Activated T-cell treated with anti-CD3 and anti-CD28 coated beads, Interleukin-2, amount 50 U/mL, for 4 hours (primary cell): ENCODE data around the gene SNAI1. TPM values are rescaled to one million over a fixed set of nuclear protein-coding genes. Genes with fewer than 3 reads are reported as not detected.

ENCODE experiments used
- ATAC-seq, 2 donors: fragments of 200-7000 bp; cut with Tn5 transposase; one replicate each; pipeline ENCODE4 v1.10.0; 2021
- DNase-seq: peaks from one replicate; pipeline ENCODE4 v3.0.0-alpha.2; 2020
- H3K27me3 Mint-ChIP-seq: one replicate; pipeline ENCODE4 v1.8.0; 2021; ENCODE audit warnings: low read depth, mixed read lengths
- H3K36me3 Mint-ChIP-seq: one replicate; pipeline ENCODE4 v1.8.0; 2022; ENCODE audit warnings: mixed read lengths; ENCODE audit not compliant: insufficient read depth
- H3K4me1 Mint-ChIP-seq: one replicate; pipeline ENCODE4 v1.8.0; 2021; ENCODE audit warnings: low read depth, mixed read lengths
- H3K4me3 Mint-ChIP-seq: one replicate; pipeline ENCODE4 v1.8.0; 2021; ENCODE audit warnings: mild to moderate bottlenecking, moderate library complexity, mixed read lengths
- H3K9me3 Mint-ChIP-seq: one replicate; pipeline ENCODE4 v1.8.0; 2021; ENCODE audit warnings: mixed read lengths
- total RNA-seq, 3 donors: library from RNA; stranded (reverse); gene quantifications; one replicate each; pipeline ENCODE4 v1.2.1, GENCODE V29; 2021

SNAI1 gene
- 1 to 10 TPM; 1.1 to 1.8 (median 1.3) TPM for total RNA-seq

- Mint-ChIP-seq H3K36me3 (no peaks in the 10 kb centered on the region), H3K4me3 (peak within 1 kb of the TSS; percentile 71), H3K27me3 (no peaks in the 10 kb centered on the region), H3K4me1 (peaks cover 19% of the 10 kb centered on the region), H3K9me3 (no peaks in the 10 kb centered on the region)
- ATAC-seq (peak; percentile 92 to 93), DNase-seq (peak; percentile 79)
These were observed at the start of gene SNAI1 for GRCh38 chr20:49982346-49983122. Gene SNAI1, plus strand, starts transcription at chr20:49982980. Its CDS starts 80 bp downstream, at chr20:49983060.

DNA sequence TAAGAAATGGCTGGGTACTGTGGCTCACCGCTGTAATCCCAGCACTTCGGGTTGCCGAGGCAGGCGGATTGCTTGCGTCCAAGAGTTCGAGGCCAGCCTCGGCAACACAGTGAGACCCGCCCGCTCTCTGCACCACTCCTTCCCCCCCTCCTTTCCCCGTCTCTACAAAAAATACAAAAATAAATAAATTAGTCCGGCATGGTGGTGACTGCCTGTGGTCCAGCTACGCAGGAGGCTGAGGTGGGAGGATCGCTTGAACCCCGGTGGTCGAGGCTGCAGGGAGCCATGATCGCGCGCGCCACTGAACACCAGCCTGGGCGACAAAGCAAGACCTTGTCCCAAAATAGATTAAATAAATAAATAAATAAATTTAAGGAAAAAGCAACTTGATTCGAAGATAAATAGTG is 47.0 kb upstream of the SNAI1 start:
- Mint-ChIP-seq H3K9me3 (no peaks in the 10 kb centered on the region), H3K4me1 (peaks cover 42% of the 10 kb centered on the region), H3K36me3 (peaks cover 2% of the 10 kb centered on the region), H3K27me3 (peaks cover under 1% of the 10 kb centered on the region), H3K4me3 (peak overlapping the region; percentile 96)
- no peak for DNase-seq
- ATAC-seq, result no peak

DNA sequence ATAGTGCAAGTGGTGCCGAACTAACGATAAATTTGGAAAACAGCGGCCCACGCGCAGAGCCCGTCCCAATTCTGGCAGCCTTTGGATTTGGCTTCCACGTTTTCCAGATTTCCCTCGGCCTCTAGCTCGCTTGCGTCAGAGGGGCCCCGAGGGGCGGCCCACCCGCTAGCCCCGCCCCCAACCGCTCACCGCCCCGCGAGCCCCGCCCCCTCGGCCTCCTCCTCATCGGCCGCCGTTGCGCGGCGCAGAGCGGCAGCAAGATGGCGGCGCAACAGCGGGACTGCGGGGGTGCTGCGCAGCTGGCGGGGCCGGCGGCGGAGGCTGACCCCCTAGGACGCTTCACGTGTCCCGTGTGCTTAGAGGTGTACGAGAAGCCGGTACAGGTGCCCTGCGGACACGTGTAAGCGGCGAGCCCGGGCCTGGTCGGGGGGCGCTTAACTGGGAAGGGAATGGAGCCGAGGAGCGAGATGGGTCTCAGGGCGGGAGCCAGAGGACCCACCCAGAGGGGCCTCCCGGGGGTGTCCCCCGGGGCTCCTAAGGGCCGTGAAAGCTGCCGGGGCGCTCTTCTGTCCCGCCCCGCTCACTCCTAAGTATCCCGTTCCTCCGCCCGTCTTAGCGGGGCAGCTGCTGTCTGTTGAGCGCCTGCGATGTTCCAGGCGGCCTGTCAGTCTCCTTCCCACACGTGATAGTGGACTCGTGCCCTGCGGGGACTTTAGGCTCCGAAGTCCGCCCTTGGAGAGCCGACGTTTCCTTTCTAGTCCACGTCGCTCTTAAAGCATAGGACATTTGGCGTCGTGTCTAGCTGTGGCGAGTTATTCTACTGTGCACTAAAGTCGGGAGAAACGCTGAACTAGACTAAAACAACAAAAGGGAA is 46.4 kb upstream of the SNAI1 start, which contains the start of gene RNF114:
RNF114 (plus strand) TSS at position 245 of the 874 bp plus-strand sequence; CDS start at position 261, 16 bp downstream.
- H3K4me3 Mint-ChIP-seq, result peak within 1 kb of the TSS; percentile 96
- H3K9me3 Mint-ChIP-seq, result no peaks in the 10 kb centered on the region
- H3K27me3 Mint-ChIP-seq, result no peaks in the 10 kb centered on the region
- peaks cover 7% of the 10 kb centered on the region for H3K36me3 Mint-ChIP-seq
- peak; percentile 94 for ATAC-seq
- DNase-seq, result peak; percentile 90
- H3K4me1 Mint-ChIP-seq, result peaks cover 49% of the 10 kb centered on the region

DNA sequence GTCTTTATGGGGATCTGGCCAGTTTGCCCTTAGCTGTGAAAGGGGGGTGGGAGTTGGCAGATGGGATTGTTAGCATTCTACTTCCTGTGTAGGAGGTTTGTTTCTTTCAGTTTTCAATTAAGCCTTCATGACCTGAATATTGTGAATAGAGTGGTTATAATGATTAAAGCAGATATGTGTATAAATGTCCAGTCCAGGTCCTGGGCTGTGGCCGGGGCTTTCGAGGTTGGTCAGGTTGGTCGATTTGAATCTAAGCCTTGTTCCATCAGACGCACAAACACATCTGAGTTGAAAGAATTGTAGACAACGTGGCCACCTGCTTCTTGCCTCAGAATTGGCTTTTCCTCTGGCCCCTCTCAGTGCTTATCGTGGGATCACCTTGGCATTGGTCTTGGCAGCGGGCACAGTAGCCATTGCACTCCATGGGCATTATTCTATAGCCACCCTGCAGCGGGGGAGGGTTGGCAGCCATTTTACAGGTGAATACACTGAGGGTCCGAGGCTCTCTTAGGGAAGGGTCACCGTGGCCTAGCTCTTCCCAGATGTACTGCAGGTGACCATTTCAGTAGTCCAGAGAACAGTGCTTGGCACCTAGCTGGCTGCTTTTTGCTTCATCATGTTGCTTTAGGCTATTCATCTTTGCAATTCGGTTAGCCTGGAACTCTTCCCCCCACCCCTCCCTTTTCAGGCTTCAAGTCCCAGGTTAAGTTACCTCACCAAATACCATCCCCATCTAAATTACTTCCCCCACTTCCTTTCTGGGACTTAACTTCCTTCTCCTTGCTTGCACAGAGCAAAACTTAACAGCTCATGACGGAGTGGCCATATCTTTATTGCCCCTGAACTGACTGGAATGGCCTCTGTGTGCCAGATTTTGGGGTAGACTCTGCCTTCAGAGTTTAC is 45.5 kb upstream of the SNAI1 start:
- H3K36me3 Mint-ChIP-seq, result peaks cover 10% of the 10 kb centered on the region
- ATAC-seq (peak; percentile 23 to 26), DNase-seq (no peak)

GRCh38 chr20:49938173-49939163 is 44.3 kb upstream of the SNAI1 start:
- Mint-ChIP-seq H3K36me3 (peaks cover 11% of the 10 kb centered on the region), H3K4me1 (peaks cover 55% of the 10 kb centered on the region), H3K9me3 (no peaks in the 10 kb centered on the region), H3K4me3 (peak overlapping the region; percentile 96), H3K27me3 (no peaks in the 10 kb centered on the region)
- DNase-seq (no peak), ATAC-seq (no peak)

More for the DNA sequence above, 45.5 kb upstream of the SNAI1 start:
- Mint-ChIP-seq H3K4me1 (peaks cover 52% of the 10 kb centered on the region), H3K4me3 (peak overlapping the region; percentile 96), H3K27me3 (no peaks in the 10 kb centered on the region), H3K9me3 (no peaks in the 10 kb centered on the region)

GRCh38 chr20:49941456-49941855 is 41.3 kb upstream of the SNAI1 start:
- Mint-ChIP-seq H3K36me3 (peaks cover 20% of the 10 kb centered on the region), H3K4me1 (peaks cover 49% of the 10 kb centered on the region), H3K9me3 (no peaks in the 10 kb centered on the region), H3K27me3 (no peaks in the 10 kb centered on the region), H3K4me3 (no peak overlapping the region)
- ATAC-seq, result no peak
- DNase-seq, result no peak

- DNase-seq (no peak), ATAC-seq (no peak)
- no peaks in the 10 kb centered on the region for H3K27me3 Mint-ChIP-seq
- no peak overlapping the region for H3K4me3 Mint-ChIP-seq
- peaks cover 43% of the 10 kb centered on the region for H3K4me1 Mint-ChIP-seq
- no peaks in the 10 kb centered on the region for H3K9me3 Mint-ChIP-seq
- H3K36me3 Mint-ChIP-seq, result peaks cover 27% of the 10 kb centered on the region
These were observed 40.5 kb upstream of the SNAI1 start for GRCh38 chr20:49942303-49942702.

DNA sequence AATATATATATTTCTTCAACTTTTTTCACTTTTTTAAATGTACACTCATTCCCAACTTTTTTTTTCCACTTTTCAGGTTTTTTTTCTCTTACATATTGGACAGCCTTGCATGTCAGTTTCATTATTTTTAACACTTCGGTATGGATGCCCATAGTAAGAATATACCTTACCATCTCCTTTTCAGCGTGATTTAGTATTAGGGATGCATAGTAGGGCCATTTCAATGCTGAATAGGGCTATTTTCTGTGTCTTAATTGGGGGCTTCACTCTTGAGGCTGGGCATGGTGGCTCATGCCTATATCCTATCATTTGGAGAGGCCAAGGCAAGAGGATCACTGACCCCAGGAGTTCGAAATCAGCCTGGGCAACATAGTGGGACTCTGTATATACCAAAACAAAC is 39.8 kb upstream of the SNAI1 start:
- no peaks in the 10 kb centered on the region for H3K9me3 Mint-ChIP-seq
- H3K4me3 Mint-ChIP-seq, result no peak overlapping the region
- H3K27me3 Mint-ChIP-seq, result no peaks in the 10 kb centered on the region
- no peak for DNase-seq
- ATAC-seq, result no peak
- peaks cover 38% of the 10 kb centered on the region for H3K4me1 Mint-ChIP-seq
- H3K36me3 Mint-ChIP-seq, result peaks cover 31% of the 10 kb centered on the region

DNA sequence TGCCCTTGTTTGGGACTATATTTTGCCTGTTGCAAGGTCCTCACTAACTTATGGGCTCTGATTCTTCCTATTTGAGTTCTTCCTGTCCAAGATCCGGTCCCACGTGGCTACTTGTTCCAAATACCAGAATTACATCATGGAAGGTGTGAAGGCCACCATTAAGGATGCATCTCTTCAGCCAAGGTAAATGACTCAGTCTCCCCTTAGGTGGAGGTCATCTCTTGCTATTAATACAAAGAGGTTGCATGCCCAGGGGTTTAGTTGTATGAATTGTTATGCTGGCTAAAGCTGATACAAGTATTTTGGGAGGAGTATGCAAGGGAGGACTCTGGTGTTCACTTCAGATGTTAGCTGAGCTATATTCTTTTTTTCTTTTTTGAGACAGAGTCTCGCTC is 37.5 kb upstream of the SNAI1 start:
- no peaks in the 10 kb centered on the region for H3K9me3 Mint-ChIP-seq
- H3K4me3 Mint-ChIP-seq, result no peak overlapping the region
- DNase-seq (no peak), ATAC-seq (no peak)
- peaks cover 18% of the 10 kb centered on the region for H3K4me1 Mint-ChIP-seq
- H3K36me3 Mint-ChIP-seq, result peaks cover 41% of the 10 kb centered on the region
- H3K27me3 Mint-ChIP-seq, result no peaks in the 10 kb centered on the region

DNA sequence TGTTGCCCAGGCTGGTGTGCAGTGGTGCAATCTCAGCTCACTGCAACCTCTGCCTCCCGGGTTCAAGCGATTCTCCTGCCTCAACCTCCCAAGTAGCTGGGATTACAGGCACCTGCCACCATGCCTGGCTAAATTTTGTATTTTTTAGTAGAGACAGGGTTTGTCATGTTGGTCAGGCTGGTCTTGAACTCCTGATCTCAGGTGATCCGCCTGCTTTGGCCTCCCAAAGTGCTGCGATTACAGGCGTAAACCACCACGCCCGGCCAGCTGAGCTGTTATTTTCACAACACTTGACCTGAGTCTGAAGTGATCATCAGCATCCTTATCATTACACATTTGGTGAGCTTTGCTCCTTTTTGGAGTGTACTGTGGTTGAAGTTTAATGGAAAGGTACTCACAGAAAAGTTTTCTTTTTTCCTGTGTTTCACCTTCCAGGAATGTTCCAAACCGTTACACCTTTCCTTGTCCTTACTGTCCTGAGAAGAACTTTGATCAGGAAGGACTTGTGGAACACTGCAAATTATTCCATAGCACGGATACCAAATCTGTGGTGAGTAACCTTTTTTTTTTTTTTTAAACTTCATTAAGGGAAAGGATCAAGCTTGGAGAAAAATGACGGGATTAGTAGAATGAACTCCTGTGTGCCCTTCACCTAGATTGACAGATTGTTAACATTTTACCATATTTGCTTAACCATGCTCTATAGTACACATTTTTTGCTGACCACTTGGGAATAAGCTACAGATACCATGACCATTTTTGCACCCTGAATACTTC is 36.9 kb upstream of the SNAI1 start:
- peaks cover 46% of the 10 kb centered on the region for H3K36me3 Mint-ChIP-seq
- peaks cover 20% of the 10 kb centered on the region for H3K4me1 Mint-ChIP-seq
- no peaks in the 10 kb centered on the region for H3K27me3 Mint-ChIP-seq
- H3K9me3 Mint-ChIP-seq, result no peaks in the 10 kb centered on the region
- ATAC-seq (no peak), DNase-seq (no peak)
- no peak overlapping the region for H3K4me3 Mint-ChIP-seq

- no peak for DNase-seq
- no peaks in the 10 kb centered on the region for H3K9me3 Mint-ChIP-seq
- ATAC-seq, result no peak
- peaks cover 51% of the 10 kb centered on the region for H3K36me3 Mint-ChIP-seq
- peaks cover 13% of the 10 kb centered on the region for H3K4me1 Mint-ChIP-seq
- no peaks in the 10 kb centered on the region for H3K27me3 Mint-ChIP-seq
- no peak overlapping the region for H3K4me3 Mint-ChIP-seq
These were observed 34.6 kb upstream of the SNAI1 start for GRCh38 chr20:49948178-49948577.

DNA sequence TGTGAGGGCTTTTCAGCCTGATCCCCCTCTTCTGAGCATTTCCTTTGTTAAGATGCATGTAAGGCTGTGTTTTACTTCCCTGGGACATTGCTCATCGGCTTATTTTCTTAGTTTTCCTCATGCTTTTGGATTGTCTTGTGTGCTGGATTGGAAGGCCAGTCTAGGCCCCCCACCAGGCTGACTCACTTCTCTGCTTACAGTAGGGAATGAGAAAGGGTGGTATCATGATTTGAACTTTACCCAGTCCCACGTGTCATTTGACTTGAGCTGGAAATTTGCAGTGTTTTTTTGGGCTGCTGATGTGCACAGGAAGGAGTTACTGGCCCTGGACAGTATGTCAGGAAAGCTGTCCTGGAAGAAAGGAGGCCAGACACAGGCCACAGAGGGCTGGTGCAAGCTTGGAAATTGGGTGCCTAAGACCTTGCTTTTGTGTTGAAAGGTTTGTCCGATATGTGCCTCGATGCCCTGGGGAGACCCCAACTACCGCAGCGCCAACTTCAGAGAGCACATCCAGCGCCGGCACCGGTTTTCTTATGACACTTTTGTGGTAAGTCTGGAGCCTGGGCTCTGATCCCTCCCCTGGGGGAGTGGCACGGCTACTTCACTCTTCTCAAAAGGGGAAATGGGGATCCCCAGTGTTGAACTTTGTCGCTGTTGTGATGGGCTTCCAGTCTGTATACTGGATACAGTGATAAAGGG is 33.8 kb upstream of the SNAI1 start:
- no peak for DNase-seq
- H3K9me3 Mint-ChIP-seq, result no peaks in the 10 kb centered on the region
- no peaks in the 10 kb centered on the region for H3K27me3 Mint-ChIP-seq
- no peak for ATAC-seq
- peaks cover 51% of the 10 kb centered on the region for H3K36me3 Mint-ChIP-seq
- peaks cover 13% of the 10 kb centered on the region for H3K4me1 Mint-ChIP-seq
- H3K4me3 Mint-ChIP-seq, result no peak overlapping the region
